Common myeloid progenitor, CD34-positive (primary cell): ENCODE data around the gene RALGDS.
A peak's percentile ranks its signal among the peaks of the same experiment; 100 is the strongest.

Experiments used
- CTCF ChIA-PET: fragments of 350-600 bp; sonication (Branson Sonifier 250); formaldehyde crosslinking; loops from one replicate; lab custom pipeline; 2021; ENCODE audit warnings: antibody characterized with exemption; lab: Charles Lee
- POLR2A ChIA-PET: fragments of 350-600 bp; sonication (Branson Sonifier 250); formaldehyde crosslinking; loops from one replicate; lab custom pipeline; 2021; ENCODE audit warnings: antibody characterized with exemption; lab: Charles Lee
- DNase-seq, 3 donors: peaks; one replicate each; pipeline versions ENCODE4 v3.0.0 to v3.0.0-alpha.2; 2013
- H3K27ac ChIP-seq, 2 experiments: 1 replicate in 1 of 2; 2 replicates in 1 of 2; pipeline ENCODE4 v1.7.0; 2013; ENCODE audit warnings: inconsistent platforms in 2 of 2, low read length in 2 of 2, mild to moderate bottlenecking in 2 of 2, low read depth in 1 of 2, moderate library complexity in 1 of 2; ENCODE audit not compliant: severe bottlenecking in 2 of 2, insufficient read depth in 1 of 2, poor library complexity in 1 of 2
- H3K27me3 ChIP-seq, 5 experiments: replicated peaks in 2 of 5; 1 replicate in 3 of 5; 2 replicates in 2 of 5; pipeline versions ENCODE4 v1.6.1 to v1.7.0; 2013; ENCODE audit warnings: low read length in 4 of 5, mild to moderate bottlenecking in 2 of 5, moderate library complexity in 2 of 5, inconsistent platforms in 1 of 5; ENCODE audit not compliant: insufficient read depth in 5 of 5, control insufficient read depth in 4 of 5
- H3K36me3 ChIP-seq, 4 experiments: 1 replicate in 2 of 4; 2 replicates in 2 of 4; pipeline versions ENCODE4 v1.6.1 to v1.7.0; 2013; ENCODE audit warnings: low read length in 3 of 4, control low read depth in 1 of 4, mild to moderate bottlenecking in 1 of 4; ENCODE audit not compliant: control insufficient read depth in 4 of 4, insufficient read depth in 4 of 4
- H3K4me1 ChIP-seq, 4 experiments: 1 replicate in 3 of 4; 2 replicates in 1 of 4; pipeline versions ENCODE4 v1.6.1 to v1.7.1; 2013; ENCODE audit warnings: low read length in 3 of 4, mild to moderate bottlenecking in 3 of 4, control low read depth in 1 of 4, inconsistent platforms in 1 of 4, moderate library complexity in 1 of 4; ENCODE audit not compliant: control insufficient read depth in 4 of 4, insufficient read depth in 4 of 4; ENCODE audit errors: control extremely low read depth in 1 of 4
- H3K4me3 ChIP-seq, 7 experiments: 1 replicate in 4 of 7; 2 replicates in 3 of 7; pipeline versions ENCODE4 v1.5.1 to v1.7.0; 2013; ENCODE audit warnings: mild to moderate bottlenecking in 7 of 7, low read length in 6 of 7, moderate library complexity in 6 of 7, inconsistent platforms in 2 of 7, low read depth in 2 of 7, control low read depth in 1 of 7; ENCODE audit not compliant: insufficient read depth in 4 of 7, control insufficient read depth in 1 of 7; ENCODE audit errors: extremely low read depth in 1 of 7
- H3K9me3 ChIP-seq, 5 experiments: 1 replicate in 4 of 5; 2 replicates in 1 of 5; pipeline versions ENCODE4 v1.6.1 to v1.7.1; 2013; ENCODE audit warnings: low read length in 4 of 5, mild to moderate bottlenecking in 2 of 5, inconsistent platforms in 1 of 5, low read depth in 1 of 5, moderate library complexity in 1 of 5; ENCODE audit not compliant: control insufficient read depth in 4 of 5, insufficient read depth in 2 of 5; ENCODE audit errors: control extremely low read depth in 1 of 5
- WGBS: methylation state at CpG from one replicate; pipeline ENCODE4 v1.1.5; 2013; ENCODE audit not compliant: insufficient coverage; 5-methylcytosine and 5-hydroxymethylcytosine counted together

The RALGDS gene

GRCh38 chr9:133050142-133050541, 70.9 kb downstream of the RALGDS start:
- no peak for DNase-seq
- no peaks in the 10 kb centered on the region for H3K9me3 ChIP-seq
- H3K36me3 ChIP-seq, result peaks cover 7 to 81% (median 63%) of the 10 kb centered on the region in 4 experiments
- WGBS, result 95% methylated on average over 6 of the region's 6 CpGs
- ChIA-PET CTCF (interaction anchor here (1.1 to 5.5 kb wide), 9 partner anchors 9 to 130 kb away, joined by 3 to 31 read pairs (median 5); no protein-coding TSS in a partner anchor), POLR2A (no interaction called here)
- no peak overlapping the region for H3K4me3 ChIP-seq
- H3K27me3 ChIP-seq, result no peaks in the 10 kb centered on the region
- H3K4me1 ChIP-seq, result peaks cover 0 to 4% (median 2%) of the 10 kb centered on the region in 4 experiments
- no peak overlapping the region for H3K27ac ChIP-seq

GRCh38 chr9:133049043-133049442, 72.0 kb downstream of the RALGDS start:
- DNase-seq, result no peak
- Histone ChIP-seq H3K27ac (no peak overlapping the region), H3K9me3 (no peaks in the 10 kb centered on the region), H3K4me3 (no peak overlapping the region), H3K4me1 (peaks cover 0 to 4% (median 2%) of the 10 kb centered on the region in 4 experiments), H3K36me3 (peaks cover 11 to 81% (median 65%) of the 10 kb centered on the region in 4 experiments), H3K27me3 (no peaks in the 10 kb centered on the region)
- WGBS, result 88% methylated on average over 13 of the region's 13 CpGs
- POLR2A ChIA-PET, result interaction anchor here (0.6 kb wide), 2 partner anchors 53 to 94 kb away, joined by 4 read pairs; no protein-coding TSS in a partner anchor
- CTCF ChIA-PET, result interaction anchor here (0.7 to 5.5 kb wide), 19 partner anchors 9 to 98 kb away, joined by 3 to 32 read pairs (median 7); partner anchors contain the start of gene CEL

GRCh38 chr9:133048595-133048994, 72.4 kb downstream of the RALGDS start:
- Histone ChIP-seq H3K27me3 (no peaks in the 10 kb centered on the region), H3K4me3 (no peak overlapping the region), H3K36me3 (peaks cover 11 to 81% (median 66%) of the 10 kb centered on the region in 4 experiments), H3K4me1 (peaks cover 0 to 4% (median 2%) of the 10 kb centered on the region in 4 experiments), H3K9me3 (no peaks in the 10 kb centered on the region), H3K27ac (no peak overlapping the region)
- peak; percentile 57 to 77 (median 76) for DNase-seq
- POLR2A ChIA-PET, result interaction anchor here (0.6 kb wide), 2 partner anchors 54 to 95 kb away, joined by 4 read pairs; no protein-coding TSS in a partner anchor
- CTCF ChIA-PET, result interaction anchor here (0.7 to 5.5 kb wide), 19 partner anchors 8 to 99 kb away, joined by 3 to 32 read pairs (median 7); partner anchors contain the start of gene CEL
- WGBS, result 31% methylated on average over 2 of the region's 5 CpGs
